Stimulated activated CD8-positive, alpha-beta memory T cell treated with anti-CD3 and anti-CD28 coated beads, Interleukin-12 subunit alpha, Interleukin-12 subunit beta, amount 100 ng/mL, for 24 hours (primary cell): ENCODE data around the gene MS4A12.
"Not testable (repeated sequence)": the region's sequence is repeated elsewhere in the genome, so short reads cannot be mapped to it uniquely, and the experiment has no call there.

Experiments
- DNase-seq: peaks from one replicate; pipeline ENCODE4 v3.0.0-alpha.2; 2020; ENCODE audit errors: extremely low read depth

MS4A12 gene

GRCh38 chr11:60492488-60493009, at the start of gene MS4A12:
Gene MS4A12, plus strand, starts transcription at chr11:60492778. Its CDS starts 4,541 bp downstream, at chr11:60497319.
- DNase-seq: no peak

- DNase-seq: no peak
Observed at GRCh38 chr11:60447070-60447469, 45.5 kb upstream of the MS4A12 start.

- DNase-seq: no peak
Observed at GRCh38 chr11:60447846-60448245, 44.7 kb upstream of the MS4A12 start.

GRCh38 chr11:60451185-60451584, 41.4 kb upstream of the MS4A12 start:
- DNase-seq: not testable (repeated sequence)

GRCh38 chr11:60454212-60454611, 38.4 kb upstream of the MS4A12 start:
- DNase-seq: no peak

GRCh38 chr11:60455531-60456042, 37.0 kb upstream of the MS4A12 start, which contains the start of gene MS4A1:
Gene MS4A1, plus strand, starts transcription at chr11:60455847. Its CDS starts 6,528 bp downstream, at chr11:60462375.
- no peak for DNase-seq

- DNase-seq: no peak
Observed at GRCh38 chr11:60457576-60457975, 35.0 kb upstream of the MS4A12 start.

- DNase-seq: no peak
Observed at GRCh38 chr11:60459345-60459744, 33.2 kb upstream of the MS4A12 start.

GRCh38 chr11:60468829-60469228, 23.7 kb upstream of the MS4A12 start:
- DNase-seq: no peak

GRCh38 chr11:60469723-60470122, 22.9 kb upstream of the MS4A12 start:
- DNase-seq: no peak

GRCh38 chr11:60477035-60477445, 15.5 kb upstream of the MS4A12 start:
- no peak for DNase-seq

- no peak for DNase-seq
Observed at GRCh38 chr11:60482361-60482760, 10.2 kb upstream of the MS4A12 start.

- no peak for DNase-seq
Observed at GRCh38 chr11:60485987-60486386, 6.6 kb upstream of the MS4A12 start.

GRCh38 chr11:60493454-60493853, 876 bp downstream of the MS4A12 start:
- no peak for DNase-seq

- DNase-seq: no peak
Observed at GRCh38 chr11:60498399-60498798, 5.8 kb downstream of the MS4A12 start.

- DNase-seq: no peak
Observed at GRCh38 chr11:60498853-60499252, 6.3 kb downstream of the MS4A12 start.

GRCh38 chr11:60500276-60500910, 7.8 kb downstream of the MS4A12 start:
- no peak for DNase-seq

- no peak for DNase-seq
Observed at GRCh38 chr11:60502221-60502775, 9.7 kb downstream of the MS4A12 start.

GRCh38 chr11:60504219-60504905, 11.8 kb downstream of the MS4A12 start:
- no peak for DNase-seq

- DNase-seq: not testable (repeated sequence)
Observed at GRCh38 chr11:60509609-60510008, 17.0 kb downstream of the MS4A12 start.

GRCh38 chr11:60510209-60510608, 17.6 kb downstream of the MS4A12 start:
- DNase-seq: not testable (repeated sequence)

- no peak for DNase-seq
Observed at GRCh38 chr11:60511393-60511792, 18.8 kb downstream of the MS4A12 start.
